HG02642 (cell line): ENCODE measurements around the gene BRMS1.

Source experiments
- ATAC-seq: cut with Tn5 transposase; IDR thresholded peaks from one replicate; pipeline ENCODE4 v1.9.1; 2021; ENCODE audit warnings: mild to moderate bottlenecking; ENCODE audit not compliant: unreplicated experiment, poor library complexity

The BRMS1 gene

DNA sequence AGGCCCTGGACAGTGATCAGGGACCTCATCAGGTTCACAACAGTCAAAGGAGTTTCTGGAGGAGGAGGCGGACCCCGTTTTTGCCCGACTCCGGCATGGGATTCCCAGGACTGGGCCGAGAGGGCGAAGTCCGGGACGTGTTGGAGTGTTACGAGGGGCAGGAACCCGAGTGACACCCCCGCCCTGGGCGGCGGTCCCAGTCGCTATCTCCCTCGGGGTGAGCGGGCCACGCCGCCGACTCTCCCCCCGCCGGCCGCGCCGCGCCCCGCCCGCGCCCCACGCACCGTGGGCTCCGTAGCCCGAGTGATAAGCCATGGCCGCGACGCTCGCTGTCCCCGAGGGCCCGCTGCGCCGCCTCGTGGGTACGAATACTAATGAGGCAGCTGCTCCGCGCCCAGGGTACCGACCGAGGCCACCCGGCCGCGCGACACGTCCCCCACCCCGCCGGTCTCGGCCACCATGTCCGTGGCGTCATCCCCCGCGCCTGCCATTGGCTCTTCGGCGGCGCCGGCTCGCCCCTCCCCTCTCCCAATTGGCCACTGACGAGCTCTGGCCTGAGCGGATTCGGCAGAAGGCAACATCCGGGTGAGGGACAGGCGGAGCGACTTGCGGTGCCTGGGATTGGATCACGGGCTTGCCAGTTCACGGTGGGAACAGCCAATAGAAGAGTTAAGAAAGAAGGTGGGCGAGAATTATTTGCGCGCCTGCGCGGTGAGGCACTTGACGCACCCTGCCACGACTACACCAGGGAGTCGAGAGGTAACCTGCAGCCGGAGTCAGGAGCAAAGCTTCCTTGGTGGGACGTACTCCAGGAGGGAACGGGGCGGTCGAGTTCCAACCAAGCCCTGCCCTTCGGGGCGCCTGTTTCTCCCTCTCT is 56.0 kb downstream of the BRMS1 start, which contains the start of gene YIF1A:
TSS of gene YIF1A (minus strand) at position 473 of the 877 bp plus-strand sequence. CDS start at position 315, 158 bp downstream.
- peak; percentile 89 for ATAC-seq

DNA sequence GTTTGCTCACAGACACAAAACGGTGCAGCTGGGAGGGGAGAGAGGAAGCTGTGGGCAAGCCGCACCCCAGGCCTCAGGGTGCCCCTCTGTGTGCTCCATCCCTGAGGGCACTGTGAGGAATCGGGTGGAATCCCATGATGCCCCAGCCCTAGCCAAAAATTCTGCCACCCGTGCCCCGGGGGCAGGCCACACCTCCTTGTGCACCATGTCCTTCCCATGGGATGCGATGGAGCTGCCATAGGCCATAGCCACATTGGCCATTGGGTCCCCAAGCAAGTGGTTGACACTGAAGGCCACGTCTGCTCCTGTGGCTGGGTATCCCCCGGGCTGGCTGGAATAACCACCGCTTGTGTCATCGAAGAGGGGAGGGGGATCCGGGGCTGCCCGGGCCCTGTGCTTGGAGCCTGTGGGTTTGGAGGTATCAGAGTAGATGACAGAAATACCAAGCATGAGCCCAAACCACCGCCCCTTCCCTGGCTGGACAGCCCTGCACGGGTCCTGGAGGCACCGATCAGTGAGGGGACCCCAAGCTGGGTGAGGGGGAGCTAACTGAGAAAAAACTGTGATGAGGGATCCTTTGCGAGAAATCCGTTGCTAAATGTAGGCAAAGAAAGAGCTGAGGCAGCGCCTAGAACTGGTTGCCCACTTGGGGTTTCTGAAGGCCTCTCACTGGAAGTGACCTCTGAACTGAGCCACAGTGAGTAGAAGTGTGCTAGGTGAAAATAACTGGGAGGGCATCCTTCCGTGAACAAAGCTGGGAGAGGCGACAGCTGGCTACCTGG is 56.8 kb downstream of the BRMS1 start:
- ATAC-seq, result no peak
